ENCODE data around the gene SPAG5.

The SPAG5 gene

GRCh38 chr17:28544402-28545140 lies 54.3 kb downstream of the SPAG5 start:
- no peak for DNase-seq

DNA sequence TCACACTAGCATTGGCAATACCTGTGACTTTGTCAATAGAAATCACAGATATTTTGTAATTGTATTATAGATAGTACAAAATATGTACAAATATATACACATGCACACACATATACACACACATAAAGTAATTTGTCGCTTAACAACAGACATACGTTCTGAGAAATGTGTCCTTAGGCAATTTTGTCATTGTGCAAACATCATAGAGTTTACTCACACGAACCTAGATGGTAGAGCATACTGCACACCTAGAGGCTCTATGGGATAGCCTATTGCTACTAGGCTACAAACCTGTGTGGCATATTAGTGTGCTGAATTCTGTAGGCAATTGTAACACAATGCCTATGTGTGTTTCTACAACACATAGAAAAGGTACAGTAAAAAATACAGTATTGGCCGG lies 57.4 kb downstream of the SPAG5 start:
- DNase-seq, result no peak

DNA sequence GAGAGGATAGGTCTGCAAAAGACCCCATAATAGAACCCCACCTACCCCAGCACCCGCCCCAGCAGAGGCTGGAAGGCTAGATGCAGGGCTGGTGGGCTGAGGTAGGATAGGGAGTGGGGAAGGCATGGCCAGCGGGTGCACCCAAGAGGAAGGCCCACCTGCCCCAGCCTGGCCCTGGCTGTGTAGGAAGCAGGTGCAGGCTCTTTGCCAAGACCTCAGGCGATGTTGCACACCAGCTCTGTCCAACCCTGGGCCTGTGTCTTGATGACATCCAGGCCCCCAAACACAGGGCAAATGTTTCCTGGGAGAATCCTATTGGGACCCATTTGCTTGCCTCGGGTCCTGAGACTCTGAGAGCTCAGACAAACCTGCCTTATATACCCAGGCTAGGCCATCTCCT lies 58.6 kb downstream of the SPAG5 start:
- no peak for DNase-seq

DNA sequence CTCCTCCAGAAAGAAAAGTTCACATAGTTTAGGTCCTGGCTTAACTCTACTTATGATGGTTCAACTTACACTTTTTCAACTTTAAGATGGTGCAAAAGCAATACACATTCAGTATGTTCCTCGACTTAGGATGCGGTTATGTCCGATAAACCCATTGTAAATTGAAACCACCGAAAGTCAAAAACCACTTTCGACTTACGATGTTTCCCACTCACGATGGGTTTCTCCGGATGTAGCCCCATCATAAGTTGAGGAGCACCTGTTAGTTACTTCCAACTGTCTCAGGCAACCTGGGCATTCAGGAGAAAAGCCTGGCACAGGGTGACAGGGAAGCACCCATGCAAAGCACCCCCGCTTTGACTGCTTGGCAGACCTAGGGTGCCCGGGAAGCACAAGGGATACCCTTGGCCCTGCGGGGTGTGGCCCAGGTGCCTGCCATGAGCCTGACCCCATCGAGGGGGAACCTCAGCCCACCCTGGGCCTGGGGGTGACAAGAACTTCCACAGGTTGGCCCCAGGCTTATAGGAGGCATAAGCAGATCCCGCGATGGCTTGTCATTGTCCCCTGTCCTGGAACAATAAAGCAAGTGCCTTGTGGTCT lies 60.4 kb downstream of the SPAG5 start:
- no peak for DNase-seq

DNA sequence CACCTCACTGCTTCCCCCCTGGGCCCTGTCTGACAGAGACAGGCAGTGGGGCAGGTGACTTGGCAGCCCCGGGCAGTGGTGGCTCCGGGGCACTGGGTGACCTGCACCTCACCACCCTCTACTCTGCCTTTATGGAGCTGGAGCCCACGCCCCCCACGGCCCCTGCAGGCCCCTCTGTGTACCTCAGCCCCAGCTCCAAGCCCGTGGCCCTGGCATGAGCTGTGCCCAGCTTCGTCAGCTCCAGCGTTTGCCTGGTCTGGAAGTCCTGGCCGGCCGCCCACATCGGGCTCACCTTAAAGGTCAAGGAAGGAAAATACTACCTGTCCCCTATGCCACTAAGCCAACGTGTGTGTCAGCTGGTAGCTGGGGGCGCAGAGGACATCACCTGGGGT lies 61.6 kb downstream of the SPAG5 start:
- no peak for DNase-seq

GRCh38 chr17:28536532-28537218 lies 62.1 kb downstream of the SPAG5 start:
- DNase-seq, result no peak

GRCh38 chr17:28534740-28535375 lies 64.0 kb downstream of the SPAG5 start:
- DNase-seq, result no peak

DNA sequence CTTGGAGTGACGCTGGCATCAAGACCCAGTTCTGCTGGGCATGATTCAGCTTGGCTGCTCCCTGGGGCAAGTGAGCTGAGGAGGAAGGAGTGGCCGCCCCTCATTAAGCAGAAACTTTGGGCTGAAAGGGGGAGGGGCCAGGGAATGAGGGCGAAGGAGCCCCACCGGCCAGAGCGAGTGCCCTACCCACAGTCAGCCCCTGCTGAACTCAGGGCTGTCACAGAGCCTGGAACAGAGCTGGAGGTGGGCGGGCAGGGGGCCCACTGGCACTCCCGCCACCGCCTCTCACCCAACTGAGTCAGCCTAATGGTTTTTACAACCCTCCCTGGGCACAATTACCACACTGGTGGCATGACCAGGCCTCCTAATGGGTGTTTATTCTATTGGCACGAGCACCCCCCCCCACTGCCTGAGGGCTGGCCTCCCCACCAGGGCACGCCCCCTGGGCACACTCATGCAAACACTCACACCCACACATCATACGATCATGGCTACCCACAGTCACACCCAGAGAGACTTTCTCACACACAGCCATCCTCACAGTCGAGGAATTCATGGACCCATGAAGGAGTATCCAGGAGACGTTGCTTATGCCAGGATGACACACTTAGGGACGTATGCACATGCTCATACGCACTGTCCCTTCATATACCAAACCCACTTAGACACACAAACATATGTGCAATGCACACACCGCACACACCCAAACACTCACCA lies 65.6 kb downstream of the SPAG5 start:
- DNase-seq, result no peak

DNA sequence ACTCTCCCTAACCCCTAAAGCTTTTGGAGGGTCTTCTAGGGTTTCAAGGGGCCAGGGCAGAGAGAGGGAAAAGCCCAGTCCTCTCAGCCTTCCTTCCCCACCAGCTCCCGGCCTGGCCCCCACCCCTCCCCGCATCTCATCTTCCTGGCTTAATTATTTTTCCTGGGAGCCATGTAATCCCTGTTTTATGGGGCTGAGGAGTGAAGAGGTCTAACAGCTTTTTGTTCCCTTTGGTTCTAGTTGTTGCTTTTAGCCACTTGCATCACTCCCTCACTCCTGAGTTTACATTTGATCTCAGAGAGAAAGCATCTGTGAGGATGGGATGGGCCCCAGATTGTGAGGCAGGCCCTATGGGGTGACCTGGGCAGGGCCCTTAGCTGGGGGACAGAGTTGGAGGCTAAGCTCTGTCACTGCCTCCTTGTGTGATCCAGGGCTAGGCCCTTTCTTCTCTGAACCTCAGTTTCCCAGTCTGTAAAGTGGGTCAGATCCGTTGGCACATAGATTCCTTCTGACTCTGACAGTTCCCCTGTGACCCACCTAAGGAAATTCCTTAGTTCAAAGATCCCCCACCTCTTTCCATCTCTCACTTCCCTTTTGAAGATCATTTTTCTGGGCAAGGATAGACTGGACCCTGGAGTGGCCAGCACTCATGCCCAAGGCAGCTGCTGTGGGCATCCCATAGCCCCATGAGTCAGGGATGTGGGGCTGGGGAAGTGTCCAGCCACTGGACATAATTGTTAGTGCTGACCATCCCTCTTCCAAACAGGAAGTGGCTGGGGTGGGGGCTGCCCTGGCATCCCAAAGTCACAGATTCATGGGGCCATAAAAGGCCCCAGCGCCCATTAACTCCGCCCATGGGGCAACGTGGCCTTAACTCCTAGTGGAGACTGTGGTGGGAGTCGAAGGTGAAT lies 66.5 kb downstream of the SPAG5 start:
- no peak for DNase-seq

DNA sequence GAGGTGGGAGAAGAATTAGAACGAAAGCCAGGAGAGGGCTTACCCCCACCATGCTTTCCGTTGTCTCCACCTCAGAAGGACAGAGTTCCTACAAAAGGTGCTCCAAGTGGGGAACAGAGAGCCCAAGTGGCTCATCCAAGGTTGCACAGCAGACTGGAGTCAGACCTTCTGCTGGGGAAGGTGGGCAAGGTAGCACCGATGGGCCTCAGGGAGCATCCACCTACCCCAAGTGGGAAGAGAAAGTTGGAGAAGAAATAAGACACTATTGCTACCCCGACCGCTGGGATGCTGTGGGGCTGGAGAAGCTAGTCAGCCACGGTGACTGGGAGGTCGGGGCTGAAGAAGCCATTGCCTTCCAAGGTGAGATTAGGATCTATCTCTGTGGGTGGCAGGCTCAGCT lies 67.9 kb downstream of the SPAG5 start:
- DNase-seq, result no peak

- DNase-seq, result no peak
Measured at GRCh38 chr17:28530250-28530649, 68.6 kb downstream of the SPAG5 start.

DNA sequence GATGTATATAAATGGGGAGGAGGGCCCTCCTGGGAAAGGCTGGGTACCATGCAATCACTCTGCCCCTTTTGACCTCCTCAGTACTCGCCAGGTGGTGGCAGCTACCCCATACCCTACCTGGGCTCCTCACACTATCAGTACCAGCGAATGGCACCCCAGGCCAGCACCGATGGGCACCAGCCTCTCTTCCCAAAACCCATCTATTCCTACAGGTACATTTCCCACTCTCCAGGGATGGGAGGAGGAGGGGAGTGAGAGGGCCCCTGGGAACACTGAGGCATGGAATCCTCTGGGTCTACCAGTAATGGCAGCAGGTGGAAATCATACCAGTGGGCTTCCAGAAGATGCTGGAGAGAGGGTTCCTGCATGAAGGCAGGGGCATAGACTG lies 69.8 kb downstream of the SPAG5 start:
- no peak for DNase-seq

DNA sequence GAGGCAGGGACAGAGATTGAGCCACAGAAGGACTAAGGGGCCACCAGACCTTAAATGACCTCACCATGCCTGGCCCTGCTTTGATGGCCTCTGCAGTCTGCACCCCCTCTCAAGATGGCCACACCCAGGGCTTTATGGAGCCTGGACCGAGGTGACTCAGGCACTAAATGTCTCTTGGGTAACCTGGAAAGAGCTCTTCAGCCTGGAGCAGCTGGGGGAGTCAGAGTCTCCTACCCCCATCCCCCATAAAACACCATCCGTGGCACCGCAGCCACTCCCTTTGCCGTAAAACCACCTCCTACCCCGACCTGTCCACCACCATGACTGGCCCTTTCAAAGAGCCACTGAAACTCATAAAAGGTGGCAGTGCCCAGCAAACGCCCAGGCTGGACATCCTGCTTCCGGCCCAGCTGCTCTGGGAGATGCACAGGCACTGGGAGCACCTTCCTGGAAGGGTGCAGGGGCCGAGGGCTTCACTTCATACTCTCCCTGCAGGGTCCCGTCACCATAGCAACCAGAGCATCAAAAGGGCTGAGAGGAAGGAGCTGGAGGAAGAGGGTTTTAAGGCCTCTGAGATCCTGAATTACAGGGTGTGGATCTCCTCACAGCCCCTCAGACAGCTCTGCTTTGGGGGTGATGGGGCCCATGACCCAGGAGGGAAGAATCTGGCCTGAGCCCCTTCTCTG lies 70.4 kb downstream of the SPAG5 start:
- DNase-seq, result no peak

- no peak for DNase-seq
Measured at GRCh38 chr17:28527859-28528258, 71.0 kb downstream of the SPAG5 start.
